ENCODE measurements around the gene CSNK1G3. TPM values are rescaled to one million over a fixed set of nuclear protein-coding genes. Genes with fewer than 3 reads are reported as not detected.

Gene CSNK1G3
- total and polyA plus RNA-seq, 2 experiments from 2014 or later = 19.6 to 65.1 TPM

DNA sequence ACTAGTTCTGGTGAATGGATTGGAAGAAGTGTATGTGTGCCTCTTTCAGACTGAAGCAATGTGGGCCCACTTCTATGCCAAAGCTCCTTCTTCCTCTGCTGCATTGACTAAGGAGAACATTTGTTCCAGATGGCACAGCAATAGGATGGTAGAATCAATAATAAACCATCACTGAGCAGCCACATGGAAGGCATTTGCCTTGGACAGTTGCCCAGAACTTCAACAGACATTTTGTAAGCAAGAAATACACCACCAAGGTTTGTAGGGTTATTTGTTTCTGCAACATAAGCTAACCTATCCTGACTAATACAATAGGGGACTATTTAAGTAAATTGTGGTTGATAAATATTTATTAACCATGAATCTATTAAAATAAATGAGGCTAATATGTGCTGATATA, 37.7 kb upstream of the CSNK1G3 start:
- Mint-ChIP-seq H3K9me3 (peaks cover 3% of the 10 kb centered on the region; the same call in 1 of the 3 replicates), H3K4me1 (peaks cover 7% of the 10 kb centered on the region), H3K27ac (no peak overlapping the region), H3K27me3 (ENCODE audit: insufficient read depth, low read depth, poor library complexity) (peaks cover 1% of the 10 kb centered on the region), H3K4me3 (no peak overlapping the region), H3K36me3 (ENCODE audit: low read depth) (no peaks in the 10 kb centered on the region)
- no peak overlapping the region for H3K4me2 ChIP-seq
- H3K79me2 ChIP-seq (replicated peaks; ENCODE audit: insufficient read depth) = no peaks in the 10 kb centered on the region
- TF ChIP-seq EZH2 (IDR thresholded peaks at IDR 0.05; ENCODE audit: low read depth, unreplicated experiment) (no peak), ZNF114 (CRISPR knock-in tag; IDR thresholded peaks at IDR 0.05) (no peak), STAT1 (IDR thresholded peaks at IDR 0.05; ENCODE audit: unreplicated experiment) (no peak), POLR2AphosphoS5 (IDR thresholded peaks at IDR 0.05; ENCODE audit: low read depth) (no peak), ZNF331 (CRISPR knock-in tag; IDR thresholded peaks at IDR 0.05; ENCODE audit: low read depth) (no peak), CREB1 (CRISPR knock-in tag; IDR thresholded peaks at IDR 0.05; ENCODE audit: low read depth) (no peak), EZH2phosphoT487 (IDR thresholded peaks at IDR 0.05; ENCODE audit: unreplicated experiment) (no peak), JUNB (IDR thresholded peaks at IDR 0.05; ENCODE audit: unreplicated experiment) (no peak)
- TF ChIP-seq, protein P1, sequence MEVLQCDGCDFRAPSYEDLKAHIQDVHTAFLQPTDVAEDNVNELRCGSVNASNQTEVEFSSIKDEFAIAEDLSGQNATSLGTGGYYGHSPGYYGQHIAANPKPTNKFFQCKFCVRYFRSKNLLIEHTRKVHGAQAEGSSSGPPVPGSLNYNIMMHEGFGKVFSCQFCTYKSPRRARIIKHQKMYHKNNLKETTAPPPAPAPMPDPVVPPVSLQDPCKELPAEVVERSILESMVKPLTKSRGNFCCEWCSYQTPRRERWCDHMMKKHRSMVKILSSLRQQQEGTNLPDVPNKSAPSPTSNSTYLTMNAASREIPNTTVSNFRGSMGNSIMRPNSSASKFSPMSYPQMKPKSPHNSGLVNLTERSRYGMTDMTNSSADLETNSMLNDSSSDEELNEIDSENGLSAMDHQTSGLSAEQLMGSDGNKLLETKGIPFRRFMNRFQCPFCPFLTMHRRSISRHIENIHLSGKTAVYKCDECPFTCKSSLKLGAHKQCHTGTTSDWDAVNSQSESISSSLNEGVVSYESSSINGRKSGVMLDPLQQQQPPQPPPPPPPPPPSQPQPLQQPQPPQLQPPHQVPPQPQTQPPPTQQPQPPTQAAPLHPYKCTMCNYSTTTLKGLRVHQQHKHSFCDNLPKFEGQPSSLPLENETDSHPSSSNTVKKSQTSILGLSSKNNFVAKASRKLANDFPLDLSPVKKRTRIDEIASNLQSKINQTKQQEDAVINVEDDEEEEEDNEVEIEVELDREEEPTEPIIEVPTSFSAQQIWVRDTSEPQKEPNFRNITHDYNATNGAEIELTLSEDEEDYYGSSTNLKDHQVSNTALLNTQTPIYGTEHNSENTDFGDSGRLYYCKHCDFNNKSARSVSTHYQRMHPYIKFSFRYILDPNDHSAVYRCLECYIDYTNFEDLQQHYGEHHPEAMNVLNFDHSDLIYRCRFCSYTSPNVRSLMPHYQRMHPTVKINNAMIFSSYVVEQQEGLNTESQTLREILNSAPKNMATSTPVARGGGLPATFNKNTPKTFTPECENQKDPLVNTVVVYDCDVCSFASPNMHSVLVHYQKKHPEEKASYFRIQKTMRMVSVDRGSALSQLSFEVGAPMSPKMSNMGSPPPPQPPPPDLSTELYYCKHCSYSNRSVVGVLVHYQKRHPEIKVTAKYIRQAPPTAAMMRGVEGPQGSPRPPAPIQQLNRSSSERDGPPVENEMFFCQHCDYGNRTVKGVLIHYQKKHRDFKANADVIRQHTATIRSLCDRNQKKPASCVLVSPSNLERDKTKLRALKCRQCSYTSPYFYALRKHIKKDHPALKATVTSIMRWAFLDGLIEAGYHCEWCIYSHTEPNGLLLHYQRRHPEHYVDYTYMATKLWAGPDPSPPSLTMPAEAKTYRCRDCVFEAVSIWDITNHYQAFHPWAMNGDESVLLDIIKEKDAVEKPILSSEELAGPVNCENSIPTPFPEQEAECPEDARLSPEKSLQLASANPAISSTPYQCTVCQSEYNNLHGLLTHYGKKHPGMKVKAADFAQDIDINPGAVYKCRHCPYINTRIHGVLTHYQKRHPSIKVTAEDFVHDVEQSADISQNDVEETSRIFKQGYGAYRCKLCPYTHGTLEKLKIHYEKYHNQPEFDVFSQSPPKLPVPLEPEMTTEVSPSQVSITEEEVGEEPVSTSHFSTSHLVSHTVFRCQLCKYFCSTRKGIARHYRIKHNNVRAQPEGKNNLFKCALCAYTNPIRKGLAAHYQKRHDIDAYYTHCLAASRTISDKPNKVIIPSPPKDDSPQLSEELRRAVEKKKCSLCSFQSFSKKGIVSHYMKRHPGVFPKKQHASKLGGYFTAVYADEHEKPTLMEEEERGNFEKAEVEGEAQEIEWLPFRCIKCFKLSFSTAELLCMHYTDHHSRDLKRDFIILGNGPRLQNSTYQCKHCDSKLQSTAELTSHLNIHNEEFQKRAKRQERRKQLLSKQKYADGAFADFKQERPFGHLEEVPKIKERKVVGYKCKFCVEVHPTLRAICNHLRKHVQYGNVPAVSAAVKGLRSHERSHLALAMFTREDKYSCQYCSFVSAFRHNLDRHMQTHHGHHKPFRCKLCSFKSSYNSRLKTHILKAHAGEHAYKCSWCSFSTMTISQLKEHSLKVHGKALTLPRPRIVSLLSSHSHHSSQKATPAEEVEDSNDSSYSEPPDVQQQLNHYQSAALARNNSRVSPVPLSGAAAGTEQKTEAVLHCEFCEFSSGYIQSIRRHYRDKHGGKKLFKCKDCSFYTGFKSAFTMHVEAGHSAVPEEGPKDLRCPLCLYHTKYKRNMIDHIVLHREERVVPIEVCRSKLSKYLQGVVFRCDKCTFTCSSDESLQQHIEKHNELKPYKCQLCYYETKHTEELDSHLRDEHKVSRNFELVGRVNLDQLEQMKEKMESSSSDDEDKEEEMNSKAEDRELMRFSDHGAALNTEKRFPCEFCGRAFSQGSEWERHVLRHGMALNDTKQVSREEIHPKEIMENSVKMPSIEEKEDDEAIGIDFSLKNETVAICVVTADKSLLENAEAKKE (CRISPR knock-in tag; IDR thresholded peaks at IDR 0.05) = no peak
- TF ChIP-seq, protein P2, sequence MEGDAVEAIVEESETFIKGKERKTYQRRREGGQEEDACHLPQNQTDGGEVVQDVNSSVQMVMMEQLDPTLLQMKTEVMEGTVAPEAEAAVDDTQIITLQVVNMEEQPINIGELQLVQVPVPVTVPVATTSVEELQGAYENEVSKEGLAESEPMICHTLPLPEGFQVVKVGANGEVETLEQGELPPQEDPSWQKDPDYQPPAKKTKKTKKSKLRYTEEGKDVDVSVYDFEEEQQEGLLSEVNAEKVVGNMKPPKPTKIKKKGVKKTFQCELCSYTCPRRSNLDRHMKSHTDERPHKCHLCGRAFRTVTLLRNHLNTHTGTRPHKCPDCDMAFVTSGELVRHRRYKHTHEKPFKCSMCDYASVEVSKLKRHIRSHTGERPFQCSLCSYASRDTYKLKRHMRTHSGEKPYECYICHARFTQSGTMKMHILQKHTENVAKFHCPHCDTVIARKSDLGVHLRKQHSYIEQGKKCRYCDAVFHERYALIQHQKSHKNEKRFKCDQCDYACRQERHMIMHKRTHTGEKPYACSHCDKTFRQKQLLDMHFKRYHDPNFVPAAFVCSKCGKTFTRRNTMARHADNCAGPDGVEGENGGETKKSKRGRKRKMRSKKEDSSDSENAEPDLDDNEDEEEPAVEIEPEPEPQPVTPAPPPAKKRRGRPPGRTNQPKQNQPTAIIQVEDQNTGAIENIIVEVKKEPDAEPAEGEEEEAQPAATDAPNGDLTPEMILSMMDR (conservative IDR thresholded peaks at IDR 0.05; ENCODE audit: low read depth in 2 of 2) = no peak
- TF ChIP-seq, protein P3, sequence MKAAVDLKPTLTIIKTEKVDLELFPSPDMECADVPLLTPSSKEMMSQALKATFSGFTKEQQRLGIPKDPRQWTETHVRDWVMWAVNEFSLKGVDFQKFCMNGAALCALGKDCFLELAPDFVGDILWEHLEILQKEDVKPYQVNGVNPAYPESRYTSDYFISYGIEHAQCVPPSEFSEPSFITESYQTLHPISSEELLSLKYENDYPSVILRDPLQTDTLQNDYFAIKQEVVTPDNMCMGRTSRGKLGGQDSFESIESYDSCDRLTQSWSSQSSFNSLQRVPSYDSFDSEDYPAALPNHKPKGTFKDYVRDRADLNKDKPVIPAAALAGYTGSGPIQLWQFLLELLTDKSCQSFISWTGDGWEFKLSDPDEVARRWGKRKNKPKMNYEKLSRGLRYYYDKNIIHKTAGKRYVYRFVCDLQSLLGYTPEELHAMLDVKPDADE (IDR thresholded peaks at IDR 0.05) = no peak
- H3K27me3 ChIP-seq (ENCODE audit: insufficient read depth) = no peaks in the 10 kb centered on the region
- H2AFZ ChIP-seq = no peak overlapping the region
- H3K27ac ChIP-seq (ENCODE audit: low read depth) = no peak overlapping the region
- no peaks in the 10 kb centered on the region for H3K36me3 ChIP-seq (ENCODE audit: insufficient read depth)
- no peaks in the 10 kb centered on the region for H3F3A ChIP-seq (replicated peaks; ENCODE audit: low read depth)
- H3K9me2 ChIP-seq (ENCODE audit: insufficient read depth) = no peaks in the 10 kb centered on the region
- ATAC-seq = no peak
- no peak overlapping the region for H3K4me3 ChIP-seq
- 0 out of 2 replicates have a peak, but pooled peaks cover 6% of the 10 kb centered on the region for H3K4me1 ChIP-seq (ENCODE audit: insufficient read depth)
- no peaks in the 10 kb centered on the region for H4K20me1 ChIP-seq (replicated peaks; ENCODE audit: insufficient read depth)
- DNase-seq (ENCODE audit: low spot score) = no peak
